NT2/D1 (cell line): ENCODE data around the gene LTBP2.

Source experiments
- SUZ12 ChIP-seq: IDR thresholded peaks from 2 replicates; pipeline ENCODE4 v1.6.1; 2011; ENCODE audit not compliant: insufficient read length, insufficient read depth; ENCODE audit errors: extremely low read depth
- YY1 ChIP-seq: IDR thresholded peaks from 2 replicates; pipeline ENCODE4 v1.6.1; 2011; ENCODE audit not compliant: insufficient read length, insufficient read depth
- ZNF274 ChIP-seq: IDR thresholded peaks from 2 replicates; pipeline ENCODE4 v1.6.1; 2011; ENCODE audit warnings: mild to moderate bottlenecking, low read depth, low read length

- no peak for TF ChIP-seq YY1
- TF ChIP-seq SUZ12: no peak
- no peak for TF ChIP-seq ZNF274
Observed at GRCh38 chr14:74490486-74490885, 121.6 kb downstream of the LTBP2 start.
